Measurements from ENCODE around the gene FCER1G. TPM values are rescaled to one million over a fixed set of nuclear protein-coding genes. Genes with fewer than 3 reads are reported as not detected.
A peak's percentile ranks its signal among the peaks of the same experiment; 100 is the strongest.

FCER1G gene
- total RNA-seq, 1 donor from 2014 or later, result 0.93 TPM

DNA sequence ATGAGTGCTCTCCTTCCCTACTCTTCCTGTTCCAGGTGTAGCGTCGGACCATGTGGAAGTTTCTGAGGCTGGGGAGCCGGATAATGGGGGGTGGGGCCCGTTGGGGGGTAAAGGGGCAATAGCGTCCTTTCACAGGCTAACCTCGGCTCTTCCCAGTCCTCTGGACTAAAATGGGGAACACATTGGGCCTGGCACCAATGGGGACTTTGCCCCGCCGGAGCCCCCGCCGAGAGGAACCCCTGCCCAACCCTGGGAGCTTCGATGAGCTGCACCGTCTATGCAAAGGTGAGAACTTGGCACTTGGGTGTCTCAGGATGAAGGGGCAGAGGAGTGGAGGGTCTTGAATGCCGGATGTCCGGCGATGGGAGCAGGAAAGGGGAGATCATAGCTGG is 11.2 kb downstream of the FCER1G start:
- Mint-ChIP-seq H3K4me1 (peaks cover 29% of the 10 kb centered on the region), H3K9me3 (peaks cover 6% of the 10 kb centered on the region), H3K4me3 (peak overlapping the region; percentile 99), H3K27me3 (ENCODE audit: low read depth) (no peaks in the 10 kb centered on the region), H3K36me3 (ENCODE audit: low read depth) (no peaks in the 10 kb centered on the region), H3K27ac (ENCODE audit: unreplicated experiment) (peak overlapping the region; percentile 97)
- TF ChIP-seq, protein P1, sequence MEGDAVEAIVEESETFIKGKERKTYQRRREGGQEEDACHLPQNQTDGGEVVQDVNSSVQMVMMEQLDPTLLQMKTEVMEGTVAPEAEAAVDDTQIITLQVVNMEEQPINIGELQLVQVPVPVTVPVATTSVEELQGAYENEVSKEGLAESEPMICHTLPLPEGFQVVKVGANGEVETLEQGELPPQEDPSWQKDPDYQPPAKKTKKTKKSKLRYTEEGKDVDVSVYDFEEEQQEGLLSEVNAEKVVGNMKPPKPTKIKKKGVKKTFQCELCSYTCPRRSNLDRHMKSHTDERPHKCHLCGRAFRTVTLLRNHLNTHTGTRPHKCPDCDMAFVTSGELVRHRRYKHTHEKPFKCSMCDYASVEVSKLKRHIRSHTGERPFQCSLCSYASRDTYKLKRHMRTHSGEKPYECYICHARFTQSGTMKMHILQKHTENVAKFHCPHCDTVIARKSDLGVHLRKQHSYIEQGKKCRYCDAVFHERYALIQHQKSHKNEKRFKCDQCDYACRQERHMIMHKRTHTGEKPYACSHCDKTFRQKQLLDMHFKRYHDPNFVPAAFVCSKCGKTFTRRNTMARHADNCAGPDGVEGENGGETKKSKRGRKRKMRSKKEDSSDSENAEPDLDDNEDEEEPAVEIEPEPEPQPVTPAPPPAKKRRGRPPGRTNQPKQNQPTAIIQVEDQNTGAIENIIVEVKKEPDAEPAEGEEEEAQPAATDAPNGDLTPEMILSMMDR (conservative IDR thresholded peaks at IDR 0.05), result no peak
- no peak for DNase-seq (ENCODE audit: low read depth, low spot score)

DNA sequence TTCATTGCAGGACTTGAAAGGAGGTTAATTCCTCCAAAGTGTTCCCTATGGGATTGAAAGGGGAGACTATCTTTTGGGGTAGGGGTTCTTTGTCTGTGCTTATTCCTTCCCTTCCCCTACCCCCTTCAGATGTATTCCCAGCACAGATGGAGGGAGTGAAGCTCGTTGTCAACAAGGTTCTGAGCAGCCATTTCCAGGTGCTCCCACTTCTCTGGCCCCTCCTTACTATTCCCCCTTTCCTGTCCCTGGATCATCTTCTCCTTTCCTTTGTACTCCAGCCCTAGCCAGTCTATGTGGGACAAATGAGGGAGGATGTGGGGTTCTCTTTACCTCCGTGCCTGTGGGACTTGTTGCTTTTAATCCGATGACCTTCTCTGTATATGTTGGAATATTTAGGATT is 11.7 kb downstream of the FCER1G start:
- peak overlapping the region; percentile 62 for H3K27ac Mint-ChIP-seq (ENCODE audit: unreplicated experiment)
- peak overlapping the region; percentile 99 for H3K4me3 Mint-ChIP-seq
- H3K4me1 Mint-ChIP-seq, result peaks cover 29% of the 10 kb centered on the region
- no peaks in the 10 kb centered on the region for H3K36me3 Mint-ChIP-seq (ENCODE audit: low read depth)
- DNase-seq (ENCODE audit: low read depth, low spot score), result no peak
- TF ChIP-seq, protein P1 (conservative IDR thresholded peaks at IDR 0.05), result no peak
- peaks cover 6% of the 10 kb centered on the region for H3K9me3 Mint-ChIP-seq
- no peaks in the 10 kb centered on the region for H3K27me3 Mint-ChIP-seq (ENCODE audit: low read depth)

DNA sequence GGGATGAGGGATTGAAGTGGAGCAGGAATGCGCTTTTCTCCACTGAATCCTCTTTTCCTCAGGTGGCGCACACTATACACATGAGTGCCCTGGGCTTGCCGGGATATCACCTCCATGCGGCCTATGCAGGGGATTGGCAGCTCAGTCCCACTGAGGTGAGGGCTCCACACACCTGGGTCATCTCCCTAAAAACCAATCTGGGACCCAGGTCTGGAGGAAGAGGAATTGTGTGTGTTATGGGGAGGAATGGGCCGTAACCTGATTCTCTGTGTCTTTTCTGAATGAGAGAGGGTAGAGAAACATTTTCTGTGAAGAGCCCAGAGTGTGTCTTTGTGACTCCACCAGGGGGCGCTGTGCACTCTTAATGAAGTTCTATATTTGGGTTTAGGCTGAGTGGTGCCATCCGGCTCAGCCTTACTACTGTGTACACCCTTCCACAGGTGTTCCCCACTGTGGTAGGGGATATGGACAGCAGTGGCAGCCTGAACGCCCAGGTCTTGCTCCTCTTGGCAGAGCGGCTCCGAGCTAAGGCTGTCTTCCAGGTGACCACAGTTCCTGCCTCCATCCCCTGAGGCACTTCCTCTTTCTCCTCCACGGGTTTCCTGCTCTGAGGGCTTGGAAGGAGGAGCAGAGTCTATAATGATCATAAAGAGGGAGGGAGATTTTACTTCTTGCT is 12.2 kb downstream of the FCER1G start:
- Mint-ChIP-seq H3K9me3 (peaks cover 6% of the 10 kb centered on the region), H3K4me1 (peaks cover 29% of the 10 kb centered on the region), H3K27ac (ENCODE audit: unreplicated experiment) (no peak overlapping the region), H3K4me3 (peak overlapping the region; percentile 99), H3K36me3 (ENCODE audit: low read depth) (no peaks in the 10 kb centered on the region), H3K27me3 (ENCODE audit: low read depth) (no peaks in the 10 kb centered on the region)
- TF ChIP-seq, protein P1 (conservative IDR thresholded peaks at IDR 0.05), result peak; percentile 92
- DNase-seq (ENCODE audit: low read depth, low spot score), result peak; percentile 91

DNA sequence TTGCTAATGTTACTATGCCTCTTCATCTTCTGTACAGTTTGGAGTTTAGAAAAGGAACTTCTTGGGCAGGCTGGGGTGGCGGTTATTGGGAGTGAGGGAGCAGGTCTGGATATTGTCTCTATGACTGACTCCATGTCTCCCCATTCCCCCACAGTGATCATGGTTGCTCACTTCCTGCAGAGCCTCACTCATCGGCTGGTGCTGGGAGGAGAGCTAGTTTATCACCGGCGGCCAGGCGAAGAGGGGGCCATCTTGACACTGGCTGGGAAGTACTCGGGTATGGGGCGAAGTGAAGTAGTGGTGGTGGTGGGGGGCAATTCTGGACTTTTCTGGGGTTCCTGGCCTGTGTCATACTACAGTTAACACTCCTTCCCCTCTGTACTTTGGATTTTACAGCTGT is 12.9 kb downstream of the FCER1G start:
- TF ChIP-seq, protein P1 (conservative IDR thresholded peaks at IDR 0.05), result no peak
- Mint-ChIP-seq H3K9me3 (peaks cover 6% of the 10 kb centered on the region), H3K36me3 (ENCODE audit: low read depth) (no peaks in the 10 kb centered on the region), H3K27me3 (ENCODE audit: low read depth) (no peaks in the 10 kb centered on the region), H3K4me3 (peak overlapping the region; percentile 99), H3K4me1 (peaks cover 29% of the 10 kb centered on the region), H3K27ac (ENCODE audit: unreplicated experiment) (peak overlapping the region; percentile 40)
- DNase-seq (ENCODE audit: low read depth, low spot score), result no peak

DNA sequence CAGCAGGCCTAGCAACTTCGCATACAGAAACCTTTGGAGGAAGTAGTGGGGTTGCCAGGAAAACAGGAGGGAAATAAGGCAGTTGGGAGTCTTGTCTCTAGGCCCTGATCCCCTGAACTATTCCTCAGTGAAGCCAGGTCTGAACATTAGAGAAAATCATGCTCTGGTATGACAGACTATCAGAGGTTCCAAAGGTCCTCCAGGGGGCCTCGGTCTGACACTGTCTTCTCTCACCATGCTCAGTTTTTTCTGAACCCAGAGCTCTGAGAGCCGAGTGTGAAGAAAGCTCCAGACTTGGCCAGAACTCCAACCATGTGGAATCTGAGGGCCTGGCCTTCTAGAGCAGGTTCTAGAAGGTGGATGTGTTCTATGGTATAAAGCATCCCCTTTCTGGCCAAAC is 14.8 kb downstream of the FCER1G start:
- Mint-ChIP-seq H3K27ac (ENCODE audit: unreplicated experiment) (no peak overlapping the region), H3K27me3 (ENCODE audit: low read depth) (no peaks in the 10 kb centered on the region), H3K9me3 (peaks cover 6% of the 10 kb centered on the region), H3K36me3 (ENCODE audit: low read depth) (no peaks in the 10 kb centered on the region), H3K4me1 (peaks cover 29% of the 10 kb centered on the region), H3K4me3 (no peak overlapping the region)
- no peak for DNase-seq (ENCODE audit: low read depth, low spot score)
- TF ChIP-seq, protein P1 (conservative IDR thresholded peaks at IDR 0.05), result no peak

Measured in neural crest cell (in vitro differentiated cells).